ENCODE results near the gene PLA2G2F. TPM values are rescaled to one million over a fixed set of nuclear protein-coding genes. Genes with fewer than 3 reads are reported as not detected.

The PLA2G2F gene
- total and polyA plus RNA-seq, 2 of the 8 experiments (the other 6 are each of a cell fraction or from before 2014, with no cell fraction given) = not detected

GRCh38 chr1:20174937-20175666 is 36.0 kb downstream of the PLA2G2F start:
- WGBS, 2 experiments (ENCODE audit: extremely low coverage in 1 of 2, insufficient coverage in 1 of 2, insufficient read length in 1 of 2, insufficient replicate concordance in 2 of 2, low coverage in 1 of 2, low lambda C conversion rate in 2 of 2, missing lambda C conversion rate in 1 of 2) = 85% methylated on average over 9 of the region's 9 CpGs; no CpG with 5 or more reads in 1 of the 2 experiments
- DNase-seq (ENCODE audit: low read depth in 1 of 2, low spot score in 2 of 2) = no peak
- Histone ChIP-seq H4K91ac (replicated peaks; ENCODE audit: insufficient read length, low read length) (no peak overlapping the region), H3K4me1 (replicated peaks in 1 of 4; ENCODE audit: control insufficient read depth in 3 of 4, insufficient read depth in 4 of 4, low read length in 3 of 4) (no peaks in the 10 kb centered on the region; a peak in 2 of 7 replicates), H4K20me1 (replicated peaks in 1 of 2; ENCODE audit: control insufficient read depth in 1 of 2, insufficient read depth in 2 of 2, low read length in 2 of 2) (no peaks in the 10 kb centered on the region), H3K79me1 (ENCODE audit: low read depth, low read length) (0 out of 2 replicates have a peak, but pooled peaks cover 3% of the 10 kb centered on the region), H2AFZ (ENCODE audit: low read length) (0 out of 2 replicates have a peak overlapping the region, but pooled peaks have one; percentile 53), H3K4ac (replicated peaks; ENCODE audit: insufficient read length, low read depth, low read length) (no peak overlapping the region), H2BK20ac (ENCODE audit: low read length) (no peak overlapping the region), H3K79me2 (ENCODE audit: control insufficient read depth in 1 of 2, insufficient read depth in 2 of 2, low read length in 2 of 2) (no peaks in the 10 kb centered on the region; a peak in 1 of 4 replicates), H2BK12ac (ENCODE audit: low read depth, low read length) (no peak overlapping the region), H3K56ac (replicated peaks; ENCODE audit: insufficient read length, low read depth, low read length) (no peak overlapping the region), H3K18ac (ENCODE audit: extremely low read depth, low read length) (no peak overlapping the region), H3K23ac (ENCODE audit: insufficient read length) (no peak overlapping the region), H3K27ac (ENCODE audit: low read depth, low read length) (no peak overlapping the region), H3K36me3 (ENCODE audit: control insufficient read depth in 2 of 4, insufficient read depth in 4 of 4, low read length in 3 of 4) (no peaks in the 10 kb centered on the region), H3K4me3 (ENCODE audit: extremely low read depth in 1 of 4, insufficient read depth in 2 of 4, low read depth in 3 of 4, low read length in 4 of 4) (no peak overlapping the region), H4K8ac (ENCODE audit: extremely low read depth, insufficient read depth, low read length) (no peak overlapping the region), H3K27me3 (replicated peaks in 1 of 4; ENCODE audit: control insufficient read depth in 3 of 4, extremely low read depth in 1 of 4, insufficient read depth in 3 of 4, low read length in 3 of 4) (peaks cover 0 to 4% (median under 1%) of the 10 kb centered on the region in 4 experiments; a peak in 1 of 7 replicates), H2BK15ac (ENCODE audit: low read length) (no peak overlapping the region), H2BK5ac (ENCODE audit: low read depth, low read length) (no peak overlapping the region), H2AK5ac (ENCODE audit: low read depth, low read length) (no peak overlapping the region), H4K5ac (ENCODE audit: insufficient read length, low read depth, low read length) (no peak overlapping the region), H3K9me3 (ENCODE audit: insufficient read depth in 2 of 2, low read depth in 1 of 2, low read length in 1 of 2) (peaks cover 0 to 4% of the 10 kb centered on the region in 2 experiments; a peak in 1 of 4 replicates), H3K14ac (ENCODE audit: insufficient read length) (no peak overlapping the region), H3K23me2 (ENCODE audit: low read depth, low read length) (no peaks in the 10 kb centered on the region), H3K9ac (replicated peaks in 1 of 4; ENCODE audit: extremely low read depth in 1 of 4, low read depth in 3 of 4, low read length in 3 of 4) (no peak overlapping the region), H3K4me2 (ENCODE audit: insufficient read depth in 1 of 2, low read depth in 2 of 2, low read length in 2 of 2) (no peak overlapping the region), H2BK120ac (replicated peaks; ENCODE audit: low read depth, low read length) (no peak overlapping the region)
- CTCF ChIA-PET (ENCODE audit: partially characterized antibody) = interaction anchor here (0.8 to 2.6 kb wide), 4 partner anchors 10 to 60 kb away, joined by 3 to 14 read pairs (median 8); no protein-coding TSS in a partner anchor
- FAIRE-seq = no peak
- POLR2A ChIA-PET (ENCODE audit: partially characterized antibody) = no interaction called here
- TF ChIP-seq SIN3A (conservative IDR thresholded peaks at IDR 0.05 in 1 of 2, IDR thresholded peaks at IDR 0.05 in 1 of 2; ENCODE audit: low read depth in 1 of 2, low read length in 2 of 2) (no peak), SAP30 (IDR thresholded peaks at IDR 0.05; ENCODE audit: insufficient read depth, insufficient replicate concordance, low read length) (no peak), ATF3 (IDR thresholded peaks at IDR 0.05; ENCODE audit: insufficient read depth, low read depth, low read length) (no peak), RBBP5 (IDR thresholded peaks at IDR 0.05; ENCODE audit: borderline replicate concordance, low read depth, low read length) (no peak), MAFK (IDR thresholded peaks at IDR 0.05; ENCODE audit: low read depth, low read length) (no peak), POLR2AphosphoS5 (IDR thresholded peaks at IDR 0.05; ENCODE audit: low read depth, low read length) (no peak), TAF7 (optimal IDR thresholded peaks at IDR 0.05; ENCODE audit: borderline replicate concordance, low read depth, low read length) (no peak)
